Uterus (tissue), 2 donors: Measurements from ENCODE around the gene IQCE.

Source experiments
- POLR2A ChIP-seq, 2 donors: fragments of 450-650 bp; IDR thresholded peaks; one replicate each; pipeline ENCODE4 v1.6.1; 2016; ENCODE audit warnings: antibody characterized with exemption in 2 of 2, mild to moderate bottlenecking in 1 of 2, moderate library complexity in 1 of 2
- TF ChIP-seq, protein P1 (sequence below), 4 experiments: fragments of 200-600 bp in 2 of 4; fragments of 450-650 bp in 2 of 4; sonication (generic) in 2 of 4; IDR thresholded peaks; one replicate each; pipeline ENCODE4 v1.5.1; 2016 to 2019; ENCODE audit warnings: antibody characterized with exemption in 4 of 4, mild to moderate bottlenecking in 2 of 4, moderate library complexity in 1 of 4

DNA sequence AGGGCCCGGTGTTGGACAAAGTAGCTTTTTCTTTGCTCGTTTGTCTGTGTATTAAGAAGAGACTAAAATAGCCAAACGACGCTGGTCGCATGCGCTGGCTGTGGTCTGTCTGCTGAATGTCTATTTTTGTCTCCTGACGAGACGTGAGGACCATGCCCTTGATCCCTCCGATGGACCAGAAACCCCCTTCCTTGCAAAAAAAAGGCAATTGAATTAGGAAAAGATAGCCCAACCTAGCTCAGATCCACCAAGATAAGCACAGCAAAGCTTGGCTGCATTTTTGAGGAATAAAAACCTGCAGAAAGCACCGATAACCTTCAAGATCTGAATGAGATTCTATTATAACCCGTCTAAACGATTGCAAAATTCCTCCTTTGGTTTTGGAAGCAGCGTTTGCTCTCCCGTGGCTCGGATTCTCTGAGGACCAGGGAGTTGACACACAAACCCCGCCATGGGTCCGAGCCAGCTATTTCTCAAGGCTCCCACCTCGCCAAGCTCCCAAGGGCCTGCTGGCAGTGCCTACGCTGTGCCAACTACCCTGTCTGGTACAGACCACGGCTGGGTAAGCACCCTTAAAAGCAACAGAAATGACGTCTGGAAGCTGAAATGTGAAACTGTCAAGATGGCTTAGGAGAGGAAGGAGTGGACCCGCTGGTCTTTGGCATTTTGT lies 55.3 kb downstream of the IQCE start:
- TF ChIP-seq, protein P1, sequence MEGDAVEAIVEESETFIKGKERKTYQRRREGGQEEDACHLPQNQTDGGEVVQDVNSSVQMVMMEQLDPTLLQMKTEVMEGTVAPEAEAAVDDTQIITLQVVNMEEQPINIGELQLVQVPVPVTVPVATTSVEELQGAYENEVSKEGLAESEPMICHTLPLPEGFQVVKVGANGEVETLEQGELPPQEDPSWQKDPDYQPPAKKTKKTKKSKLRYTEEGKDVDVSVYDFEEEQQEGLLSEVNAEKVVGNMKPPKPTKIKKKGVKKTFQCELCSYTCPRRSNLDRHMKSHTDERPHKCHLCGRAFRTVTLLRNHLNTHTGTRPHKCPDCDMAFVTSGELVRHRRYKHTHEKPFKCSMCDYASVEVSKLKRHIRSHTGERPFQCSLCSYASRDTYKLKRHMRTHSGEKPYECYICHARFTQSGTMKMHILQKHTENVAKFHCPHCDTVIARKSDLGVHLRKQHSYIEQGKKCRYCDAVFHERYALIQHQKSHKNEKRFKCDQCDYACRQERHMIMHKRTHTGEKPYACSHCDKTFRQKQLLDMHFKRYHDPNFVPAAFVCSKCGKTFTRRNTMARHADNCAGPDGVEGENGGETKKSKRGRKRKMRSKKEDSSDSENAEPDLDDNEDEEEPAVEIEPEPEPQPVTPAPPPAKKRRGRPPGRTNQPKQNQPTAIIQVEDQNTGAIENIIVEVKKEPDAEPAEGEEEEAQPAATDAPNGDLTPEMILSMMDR (IDR thresholded peaks at IDR 0.05), result no peak
- no peak for TF ChIP-seq POLR2A (IDR thresholded peaks at IDR 0.05)
